GM12892 (cell line): ENCODE results near the gene EARS2.
"Not testable (repeated sequence)": the region's sequence is repeated elsewhere in the genome, so short reads cannot be mapped to it uniquely, and the experiment has no call there.

Experiments
- DNase-seq: peaks from one replicate; pipeline ENCODE4 v3.0.0; 2011; ENCODE audit not compliant: insufficient read length
- FAIRE-seq: peaks from 2 replicates; lab custom pipeline; 2011; peaks lifted over from hg19 to GRCh38; lab: Jason Lieb, UNC
- POLR2A ChIP-seq: IDR thresholded peaks from 2 replicates; pipeline ENCODE4 v1.6.1; 2011; ENCODE audit warnings: low read depth, low read length, control low read depth
- POLR2AphosphoS5 ChIP-seq: IDR thresholded peaks from 2 replicates; pipeline ENCODE4 v1.6.1; 2011; ENCODE audit warnings: low read depth, low read length, control low read depth
- TAF1 ChIP-seq: IDR thresholded peaks from 2 replicates; pipeline ENCODE4 v1.6.1; 2011; ENCODE audit warnings: low read depth, mild to moderate bottlenecking, control low read depth, low read length, borderline replicate concordance

EARS2 gene

GRCh38 chr16:23563186-23563585, 6.0 kb upstream of the EARS2 start:
- DNase-seq (no peak), FAIRE-seq (no peak)

GRCh38 chr16:23562505-23562904, 5.4 kb upstream of the EARS2 start:
- TF ChIP-seq POLR2AphosphoS5 (no peak), POLR2A (no peak), TAF1 (no peak)
- DNase-seq (no peak), FAIRE-seq (no peak)

More at GRCh38 chr16:23563186-23563585, 6.0 kb upstream of the EARS2 start:
- TF ChIP-seq POLR2AphosphoS5 (no peak), POLR2A (no peak), TAF1 (no peak)

GRCh38 chr16:23561586-23561985, 4.4 kb upstream of the EARS2 start:
- FAIRE-seq, result no peak
- TF ChIP-seq POLR2AphosphoS5 (no peak), TAF1 (no peak), POLR2A (no peak)

GRCh38 chr16:23557779-23558702, 891 bp upstream of the EARS2 start:
- no peak for FAIRE-seq
- no peak for TF ChIP-seq POLR2AphosphoS5
- TF ChIP-seq POLR2A, result no peak
- TF ChIP-seq TAF1, result no peak
- DNase-seq, result no peak

More at GRCh38 chr16:23561586-23561985, 4.4 kb upstream of the EARS2 start:
- no peak for DNase-seq

- TF ChIP-seq POLR2A (no peak), TAF1 (no peak), POLR2AphosphoS5 (no peak)
- FAIRE-seq, result no peak
- DNase-seq, result no peak
These were observed 2.6 kb downstream of the EARS2 start for GRCh38 chr16:23554536-23554935.

- TF ChIP-seq TAF1 (no peak), POLR2AphosphoS5 (no peak), POLR2A (no peak)
- no peak for DNase-seq
- no peak for FAIRE-seq
These were observed 5.0 kb downstream of the EARS2 start for GRCh38 chr16:23552161-23552560.

- TF ChIP-seq POLR2AphosphoS5 (no peak), POLR2A (no peak), TAF1 (no peak)
- DNase-seq (no peak), FAIRE-seq (no peak)
These were observed 7.2 kb downstream of the EARS2 start for GRCh38 chr16:23549938-23550337.

GRCh38 chr16:23544436-23544835, 12.7 kb downstream of the EARS2 start:
- DNase-seq, result no peak
- TF ChIP-seq POLR2A, result no peak
- no peak for FAIRE-seq

GRCh38 chr16:23540817-23541178, 16.4 kb downstream of the EARS2 start:
- not testable (repeated sequence) for DNase-seq, FAIRE-seq

- no peak for DNase-seq
- TF ChIP-seq TAF1, result no peak
- no peak for TF ChIP-seq POLR2A
- no peak for TF ChIP-seq POLR2AphosphoS5
- no peak for FAIRE-seq
These were observed 16.9 kb downstream of the EARS2 start for GRCh38 chr16:23539984-23540816.

- TF ChIP-seq POLR2AphosphoS5 (no peak), TAF1 (no peak), POLR2A (no peak)
- FAIRE-seq (no peak), DNase-seq (no peak)
These were observed 18.3 kb downstream of the EARS2 start for GRCh38 chr16:23538919-23539278.

GRCh38 chr16:23537390-23537789, 19.8 kb downstream of the EARS2 start:
- FAIRE-seq, result no peak
- no peak for TF ChIP-seq TAF1
- TF ChIP-seq POLR2AphosphoS5, result no peak
- TF ChIP-seq POLR2A, result no peak
- DNase-seq, result no peak

- DNase-seq (no peak), FAIRE-seq (no peak)
- no peak for TF ChIP-seq POLR2AphosphoS5
These were observed 21.2 kb downstream of the EARS2 start for GRCh38 chr16:23535901-23536300.
